HPDE6-E6E7 (cell line): ENCODE data around the gene AFDN.
"Not testable (repeated sequence)": the region's sequence is repeated elsewhere in the genome, so short reads cannot be mapped to it uniquely, and the experiment has no call there.

Experiments
- DNase-seq: peaks from one replicate; pipeline ENCODE4 v3.0.0; 2011; ENCODE audit warnings: missing footprints; ENCODE audit errors: extremely low spot score

AFDN gene

DNA sequence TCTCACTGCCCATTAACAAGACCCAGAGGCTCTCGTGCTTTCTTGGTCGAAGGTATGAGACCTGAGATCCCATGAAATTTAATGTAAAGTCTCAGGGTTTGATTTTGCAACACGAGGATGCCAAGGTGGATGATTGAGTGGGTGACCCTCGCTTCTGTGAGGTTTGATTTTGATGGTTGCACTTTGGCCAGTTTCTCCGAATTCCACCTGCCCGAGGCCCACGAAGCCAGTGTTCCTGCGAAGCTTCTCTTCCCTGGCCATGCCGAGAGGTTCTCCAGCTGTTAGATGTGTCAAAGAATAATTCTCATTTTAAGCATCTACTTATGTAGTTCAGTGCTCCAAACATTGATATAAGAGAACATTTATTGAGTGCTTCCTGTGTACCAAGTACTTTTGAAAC, 170.9 kb downstream of the AFDN start, which contains the start of gene KIF25:
TSS of gene KIF25 (plus strand) at position 30 of the 400 bp plus-strand sequence. CDS start 31,915 bp downstream, outside the sequence.
- DNase-seq: no peak

DNA sequence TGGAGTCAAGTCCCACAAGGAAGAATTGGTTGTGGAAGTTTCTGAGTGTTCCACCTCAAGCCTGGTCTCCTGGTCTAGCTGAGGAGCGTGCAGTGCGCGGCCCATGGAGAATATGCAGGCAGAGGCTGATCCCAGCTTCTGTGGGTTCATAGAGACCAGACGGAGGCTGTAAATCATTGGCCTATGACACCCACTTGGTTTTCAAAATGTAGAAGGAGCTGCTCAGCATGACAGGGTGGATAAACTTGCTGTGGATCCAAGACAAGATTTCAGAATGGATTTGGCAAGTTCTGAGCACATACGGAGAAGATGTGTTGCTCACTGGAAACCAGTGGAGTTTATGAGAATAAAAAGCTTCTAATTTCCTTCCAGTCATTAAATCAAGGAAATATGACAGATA, 171.5 kb downstream of the AFDN start:
- DNase-seq: no peak

DNA sequence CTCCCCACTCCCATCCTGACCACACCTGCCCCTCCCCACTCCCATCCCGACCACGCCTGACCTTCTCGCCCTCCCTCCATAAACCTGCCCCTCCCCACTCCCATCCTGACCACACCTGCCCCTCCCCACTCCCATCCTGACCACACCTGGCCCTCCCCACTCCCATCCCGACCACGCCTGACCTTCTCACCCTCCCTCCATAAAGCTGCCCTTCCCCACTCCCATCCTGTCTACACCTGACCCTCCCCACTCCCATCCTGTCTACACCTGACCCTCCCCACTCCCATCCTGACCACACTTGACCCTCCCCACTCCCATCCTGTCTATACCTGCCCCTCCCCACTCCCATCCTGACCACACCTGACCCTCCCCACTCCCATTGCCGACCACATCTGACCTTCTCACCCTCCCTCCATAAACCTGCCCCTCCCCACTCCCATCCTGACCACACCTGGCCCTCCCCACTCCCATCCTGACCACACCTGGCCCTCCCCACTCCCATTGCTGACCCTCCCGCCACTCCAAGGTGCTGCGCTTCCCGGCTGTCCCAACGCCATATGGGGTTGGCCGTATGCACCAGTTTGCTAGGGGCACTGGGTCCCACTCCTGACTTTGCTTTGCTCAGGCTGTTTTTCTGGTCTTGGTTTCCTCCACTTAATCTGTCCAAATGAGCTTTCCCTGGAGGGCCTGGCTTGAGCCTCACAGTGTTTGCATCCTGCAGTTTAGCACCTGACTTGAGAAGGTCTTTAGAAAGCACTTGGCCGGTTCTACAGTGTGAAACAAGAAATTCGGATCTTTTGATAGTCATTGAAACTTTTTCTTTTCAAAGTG, 173.7 kb downstream of the AFDN start:
- DNase-seq: no peak

DNA sequence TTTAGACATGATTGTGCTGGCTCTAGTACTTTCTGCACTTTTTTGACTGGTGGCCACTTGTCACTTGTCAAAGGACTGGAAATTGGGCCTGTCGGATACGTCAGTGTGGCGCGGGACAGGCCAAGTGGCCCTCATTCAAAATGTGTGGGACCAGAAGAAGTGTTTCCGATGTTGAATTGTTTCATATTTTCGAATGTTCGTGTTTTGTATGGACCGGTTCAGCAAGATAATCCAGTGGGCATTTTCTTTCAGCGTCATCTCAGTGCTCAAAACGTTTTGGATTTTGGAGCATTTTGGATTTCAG, 174.3 kb downstream of the AFDN start:
- DNase-seq: no peak

DNA sequence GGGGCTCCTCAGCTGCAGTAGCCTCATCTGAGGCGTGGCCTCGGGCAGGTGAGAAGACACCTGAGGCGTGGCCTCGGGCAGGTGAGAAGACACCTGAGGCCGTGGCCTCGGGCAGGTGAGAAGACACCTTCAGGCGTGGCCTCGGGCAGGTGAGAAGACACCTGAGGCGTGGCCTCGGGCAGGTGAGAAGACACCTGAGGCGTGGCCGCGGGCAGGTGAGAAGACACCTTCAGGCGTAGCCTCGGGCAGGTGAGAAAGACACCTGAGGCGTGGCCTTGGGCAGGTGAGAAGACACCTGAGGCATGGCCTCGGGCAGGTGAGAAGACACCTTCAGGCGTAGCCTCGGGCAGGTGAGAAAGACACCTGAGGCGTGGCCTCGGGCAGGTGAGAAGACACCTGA, 174.8 kb downstream of the AFDN start:
- not testable (repeated sequence) for DNase-seq

DNA sequence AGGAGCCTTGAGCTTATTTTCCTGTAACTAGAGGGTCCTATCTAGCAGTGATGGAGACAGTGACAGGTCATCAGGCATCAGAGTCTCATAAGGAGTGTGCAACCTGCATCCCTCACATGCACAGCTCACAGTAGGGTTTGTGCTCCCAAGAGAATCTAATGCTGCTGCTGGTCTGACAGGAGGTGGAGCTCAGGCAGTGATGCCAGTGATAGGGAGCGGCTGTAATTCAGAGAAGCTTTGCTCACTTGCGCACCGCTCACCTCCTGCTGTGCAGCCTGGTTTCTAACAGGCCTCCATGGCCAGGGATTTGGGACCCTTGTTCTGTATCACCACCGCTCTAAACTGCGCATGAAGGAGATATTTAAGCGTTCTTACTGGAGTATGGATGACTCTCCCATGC, 176.1 kb downstream of the AFDN start:
- DNase-seq: no peak

DNA sequence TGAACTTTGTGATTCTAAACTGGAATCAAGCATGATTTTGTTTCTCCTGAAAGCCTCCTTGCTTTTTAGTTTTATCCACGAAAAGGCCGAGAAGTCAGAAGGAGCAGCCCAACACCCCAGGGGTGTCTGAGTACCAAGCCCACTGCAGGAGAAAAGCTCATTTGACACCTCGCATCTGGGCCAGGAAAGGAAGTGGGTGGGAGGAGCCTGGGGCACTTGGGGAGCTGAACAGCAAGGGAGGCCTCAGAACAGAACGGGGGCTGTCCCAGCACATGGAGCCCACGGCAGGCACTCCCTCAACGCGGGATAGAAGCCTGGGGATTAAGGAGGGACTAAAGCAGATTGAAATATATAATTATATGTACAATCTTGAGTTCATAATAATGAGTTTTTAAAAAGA, 177.3 kb downstream of the AFDN start:
- DNase-seq: no peak

DNA sequence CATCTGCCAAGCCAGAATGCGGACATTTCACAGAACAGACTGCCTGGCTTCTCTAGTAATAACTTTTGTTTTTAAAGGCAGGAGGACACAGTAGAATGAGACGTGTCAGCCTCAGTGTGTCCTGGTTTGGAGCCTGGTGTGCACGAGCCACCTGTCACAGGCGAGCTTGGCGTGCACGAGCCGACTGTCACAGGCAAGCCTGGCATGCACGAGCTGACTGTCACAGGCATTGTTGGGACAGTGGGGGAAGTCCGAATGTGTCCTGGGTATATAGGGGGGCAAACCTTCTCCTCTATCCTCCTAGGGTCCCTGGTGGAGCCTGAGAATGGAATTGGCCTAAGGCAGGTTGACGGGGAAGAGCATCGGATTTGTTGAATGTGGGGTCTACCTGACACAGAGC, 178.2 kb downstream of the AFDN start:
- DNase-seq: no peak

DNA sequence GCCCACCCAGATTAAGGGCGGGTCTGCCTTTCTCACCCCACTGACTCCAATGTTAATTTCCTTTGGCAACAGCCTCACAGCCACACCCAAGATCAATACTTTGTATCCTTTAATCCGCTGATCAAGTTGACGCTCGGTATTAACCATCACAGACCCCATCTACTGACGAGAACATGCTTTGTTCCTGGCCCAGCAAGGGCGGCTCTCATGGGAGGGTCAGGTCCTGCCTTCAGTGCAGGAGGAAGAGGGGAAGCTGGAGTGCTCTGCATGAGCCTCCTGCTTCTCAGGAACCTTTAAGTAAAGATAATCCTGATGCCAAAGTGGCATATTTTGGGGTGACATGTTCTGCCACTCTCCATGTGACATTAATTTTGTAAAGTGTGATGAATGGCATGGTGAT, 179.1 kb downstream of the AFDN start:
- no peak for DNase-seq

DNA sequence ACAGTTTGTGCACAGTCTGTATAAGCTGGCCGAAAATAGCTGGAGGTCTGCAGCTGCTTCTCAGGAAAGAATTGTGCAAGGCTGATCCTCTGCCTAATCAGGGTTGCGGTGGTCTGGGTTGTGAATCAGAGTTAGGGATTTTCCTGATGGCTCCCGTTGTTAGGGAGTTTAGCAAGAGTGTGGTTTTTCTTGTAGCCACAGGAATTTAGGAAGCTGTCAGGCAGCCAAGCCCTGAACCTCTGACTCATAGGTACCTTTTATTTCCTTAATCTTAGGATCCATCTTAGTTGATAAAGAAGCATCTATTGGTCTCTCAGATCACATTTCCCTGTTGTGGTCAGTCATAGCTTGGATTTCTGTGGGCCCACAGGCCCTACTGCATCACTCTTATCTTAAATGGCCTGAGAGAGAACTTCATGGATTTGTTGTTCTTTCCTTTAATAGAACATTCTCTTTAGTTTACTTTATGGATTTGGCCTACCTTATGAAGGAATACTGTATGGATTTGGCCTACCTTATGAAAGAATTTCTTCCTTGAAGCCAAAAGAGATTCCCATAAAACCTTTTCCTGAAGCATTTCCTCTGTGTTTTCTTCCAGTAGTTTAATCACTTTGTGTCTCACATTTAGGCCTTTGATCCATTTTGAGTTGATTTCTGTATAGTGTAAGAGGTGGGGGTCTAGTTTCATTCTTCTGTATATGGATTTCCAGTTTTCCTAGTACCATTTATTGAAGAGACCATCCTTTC, 181.1 kb downstream of the AFDN start:
- DNase-seq: peak; percentile 76

DNA sequence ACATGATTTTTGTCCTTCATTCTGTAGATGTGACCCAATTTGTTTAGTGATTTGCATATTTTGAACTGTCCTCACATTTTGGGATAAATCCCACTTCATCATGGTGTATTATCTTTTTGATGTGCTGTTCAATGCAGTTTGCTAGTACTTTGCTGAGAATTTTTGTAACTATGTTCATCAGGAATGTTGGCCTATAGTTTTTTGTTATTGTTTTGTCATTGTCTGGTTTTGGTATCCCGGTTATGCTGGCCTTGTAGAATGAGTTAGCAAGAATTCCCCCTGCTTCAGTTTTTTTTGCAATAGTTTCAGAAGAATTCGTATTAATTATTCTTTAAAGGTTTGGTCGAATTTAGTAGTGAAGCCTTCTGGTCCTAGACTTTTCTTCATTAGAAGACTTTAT, 182.6 kb downstream of the AFDN start:
- no peak for DNase-seq

DNA sequence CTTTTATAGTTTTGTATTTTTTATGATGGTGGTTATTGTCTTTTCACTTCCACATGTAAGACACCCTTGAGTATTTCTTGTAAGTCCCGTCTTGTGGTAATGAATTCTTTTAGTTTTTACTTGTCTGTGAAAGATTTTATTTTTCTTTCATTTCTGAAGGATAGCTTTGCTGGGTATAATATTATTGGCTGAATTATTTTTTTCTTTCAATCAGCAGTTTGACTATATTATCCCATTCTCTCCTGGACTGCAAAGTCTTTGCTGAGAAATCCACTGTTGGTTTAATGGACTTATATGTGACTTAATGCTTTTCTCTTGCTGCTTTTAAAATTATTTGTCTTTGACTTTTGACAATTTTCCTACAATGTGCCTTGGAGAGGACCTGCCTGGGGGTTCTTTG, 184.6 kb downstream of the AFDN start:
- no peak for DNase-seq

DNA sequence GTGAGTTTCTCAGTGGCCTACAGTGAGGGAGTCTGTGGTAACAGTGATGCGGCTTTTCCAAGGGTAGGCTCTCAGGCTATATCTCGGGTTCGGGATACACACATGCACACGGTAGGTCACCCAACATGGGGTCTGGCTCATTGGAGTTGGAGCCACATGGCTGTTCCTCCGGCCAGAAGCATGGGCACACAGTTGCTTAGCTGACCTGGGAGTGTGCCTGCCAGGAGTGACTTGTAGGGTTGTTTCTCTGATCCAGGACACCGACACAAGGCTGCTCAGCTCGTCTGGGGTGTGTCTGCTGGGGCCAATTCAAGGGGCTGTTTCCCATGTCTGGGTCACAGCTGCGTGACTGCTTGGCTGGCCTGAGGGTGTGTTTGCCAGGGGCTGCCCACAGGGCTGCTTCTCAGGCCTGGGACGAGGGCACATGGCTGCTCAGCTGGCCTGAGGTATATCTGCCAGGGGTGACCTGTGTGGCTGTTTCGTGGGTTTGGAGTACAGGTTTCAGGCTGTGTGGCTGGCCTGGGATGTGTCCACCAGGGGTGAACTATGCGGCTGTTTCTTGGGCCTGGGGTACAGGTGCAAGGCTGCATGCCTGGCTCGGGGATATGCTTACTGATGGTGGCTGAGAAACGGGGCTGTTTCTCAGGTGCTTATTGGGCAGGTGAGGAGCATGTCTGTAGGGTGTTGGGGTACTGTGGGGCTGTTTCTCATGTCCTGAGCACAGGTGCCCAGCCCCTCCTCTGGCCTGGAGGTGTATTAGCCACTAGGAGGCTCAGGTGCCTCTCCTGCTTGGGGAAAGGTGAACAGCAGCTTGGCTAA, 185.9 kb downstream of the AFDN start:
- no peak for DNase-seq

DNA sequence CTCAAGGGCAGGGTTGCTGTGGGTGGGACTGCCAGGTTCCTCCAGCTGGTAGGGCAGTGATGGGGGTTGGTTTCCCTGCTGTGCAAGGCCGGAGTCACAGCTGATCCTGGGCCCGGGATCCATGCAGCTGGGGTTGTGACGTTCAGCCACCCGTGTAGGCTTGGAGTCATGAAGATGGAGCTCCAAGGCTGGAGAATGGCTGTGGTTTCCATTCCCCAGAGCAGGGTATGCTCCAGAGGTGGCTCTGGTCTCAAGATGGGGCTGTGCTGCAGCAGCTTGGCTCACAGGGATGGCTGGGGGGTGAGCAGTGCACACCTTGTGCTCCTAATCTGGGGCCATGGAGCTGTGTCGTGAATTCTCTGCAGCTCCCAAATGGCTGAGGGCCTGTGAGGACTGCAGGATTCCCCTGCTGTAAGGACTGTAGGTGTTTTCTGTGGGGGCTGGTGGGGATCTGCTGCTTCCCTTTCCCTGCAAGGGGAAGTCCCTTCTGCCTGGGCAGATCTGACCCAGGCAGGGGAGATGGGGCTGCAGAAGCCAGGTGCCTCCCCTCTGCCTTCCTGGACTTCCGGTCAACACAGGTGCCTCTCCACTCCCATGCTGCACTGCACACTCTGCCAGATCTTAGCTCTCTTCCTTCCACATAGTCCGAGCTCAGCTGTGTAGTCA, 186.7 kb downstream of the AFDN start:
- DNase-seq: no peak

DNA sequence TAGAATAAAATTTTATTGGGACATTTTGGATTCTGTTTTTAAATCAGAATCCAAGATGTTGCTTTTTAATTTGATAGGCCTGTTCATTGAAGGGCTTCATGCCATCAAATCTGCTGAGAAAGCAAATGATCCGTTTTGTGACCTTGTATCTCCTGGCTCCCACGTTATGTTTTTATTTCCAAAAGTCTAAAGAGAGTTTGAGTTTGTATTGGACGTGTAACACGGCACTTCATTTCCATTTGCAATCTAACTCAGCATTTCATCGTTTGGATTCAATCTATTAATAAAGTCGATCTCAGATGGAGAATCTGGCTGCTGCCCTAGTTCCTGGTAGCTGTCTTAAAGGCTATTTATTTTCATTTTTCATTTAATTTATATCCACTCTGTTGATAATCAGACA, 187.7 kb downstream of the AFDN start:
- DNase-seq: no peak

DNA sequence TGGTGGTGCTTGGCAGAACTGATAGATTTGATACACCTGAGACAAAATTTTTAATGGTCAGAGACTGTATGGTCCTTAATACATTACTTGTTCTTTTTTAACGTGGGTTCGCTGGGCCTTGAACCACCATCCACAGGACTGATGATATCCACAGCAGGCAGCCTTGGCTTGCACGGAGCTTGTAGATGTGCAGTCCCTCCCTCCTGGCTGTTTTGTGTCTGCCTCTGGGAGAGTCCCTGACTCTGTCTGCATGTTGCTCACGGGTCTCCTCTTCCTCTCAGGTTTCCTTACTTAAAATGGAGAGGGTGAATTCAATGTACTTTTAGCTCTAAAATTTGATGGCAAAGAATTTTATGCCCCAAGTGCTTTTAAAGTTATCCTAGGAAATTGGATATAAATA, 188.3 kb downstream of the AFDN start:
- DNase-seq: no peak

DNA sequence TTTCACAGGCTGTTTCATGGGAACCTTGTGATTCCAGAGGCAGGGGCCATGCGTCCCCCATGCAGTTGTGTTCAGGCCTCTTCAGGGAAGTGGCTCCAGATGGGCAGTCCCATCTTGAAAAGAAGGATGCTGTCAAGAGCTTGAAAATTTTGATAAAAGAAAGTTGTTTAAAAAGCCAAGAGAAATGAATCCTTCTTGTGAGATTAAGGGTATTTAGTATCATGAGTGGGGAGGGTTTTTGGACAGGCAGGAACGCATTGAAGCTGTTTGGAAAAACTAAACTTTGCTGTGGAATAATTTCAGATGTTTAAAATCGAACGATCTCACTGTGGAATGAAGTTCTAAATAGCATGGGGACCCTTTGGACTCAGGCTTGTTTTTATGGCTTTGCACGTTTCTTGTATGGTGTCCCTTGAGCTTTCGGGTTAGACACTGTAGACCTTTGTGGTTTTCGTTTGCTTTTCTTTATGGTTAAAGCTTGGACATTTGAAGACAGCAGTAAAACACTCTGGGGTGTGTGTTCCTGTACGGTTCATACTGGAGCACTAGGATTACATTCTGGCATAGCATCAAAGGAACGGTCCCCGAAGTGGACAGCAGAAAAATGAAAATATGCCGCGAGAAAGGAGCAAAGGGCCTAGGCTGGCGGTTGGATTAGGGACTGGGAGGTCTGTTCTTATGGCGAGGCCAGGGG, 188.9 kb downstream of the AFDN start:
- DNase-seq: no peak

DNA sequence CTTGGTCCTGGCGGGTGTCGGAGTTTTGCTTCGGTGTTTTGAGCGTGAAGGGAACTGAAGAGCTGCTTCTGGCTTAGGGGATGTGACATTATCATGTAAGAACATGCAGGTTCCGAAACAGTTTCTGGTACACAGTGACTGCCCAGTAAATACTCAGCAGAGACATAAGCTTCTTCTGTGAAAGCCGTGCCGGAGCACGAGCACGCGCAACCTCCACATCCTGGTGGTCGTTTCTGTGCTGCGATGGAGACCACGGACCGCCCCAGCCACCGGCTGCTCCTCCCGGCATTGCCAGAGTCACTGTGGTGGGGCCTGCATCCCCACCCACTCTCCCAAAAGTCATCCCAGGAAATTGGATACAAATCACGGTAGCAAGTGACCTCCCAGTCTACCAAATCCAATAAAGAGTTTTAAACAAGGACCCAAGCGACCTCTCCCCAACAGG, 189.5 kb downstream of the AFDN start:
- DNase-seq: no peak

DNA sequence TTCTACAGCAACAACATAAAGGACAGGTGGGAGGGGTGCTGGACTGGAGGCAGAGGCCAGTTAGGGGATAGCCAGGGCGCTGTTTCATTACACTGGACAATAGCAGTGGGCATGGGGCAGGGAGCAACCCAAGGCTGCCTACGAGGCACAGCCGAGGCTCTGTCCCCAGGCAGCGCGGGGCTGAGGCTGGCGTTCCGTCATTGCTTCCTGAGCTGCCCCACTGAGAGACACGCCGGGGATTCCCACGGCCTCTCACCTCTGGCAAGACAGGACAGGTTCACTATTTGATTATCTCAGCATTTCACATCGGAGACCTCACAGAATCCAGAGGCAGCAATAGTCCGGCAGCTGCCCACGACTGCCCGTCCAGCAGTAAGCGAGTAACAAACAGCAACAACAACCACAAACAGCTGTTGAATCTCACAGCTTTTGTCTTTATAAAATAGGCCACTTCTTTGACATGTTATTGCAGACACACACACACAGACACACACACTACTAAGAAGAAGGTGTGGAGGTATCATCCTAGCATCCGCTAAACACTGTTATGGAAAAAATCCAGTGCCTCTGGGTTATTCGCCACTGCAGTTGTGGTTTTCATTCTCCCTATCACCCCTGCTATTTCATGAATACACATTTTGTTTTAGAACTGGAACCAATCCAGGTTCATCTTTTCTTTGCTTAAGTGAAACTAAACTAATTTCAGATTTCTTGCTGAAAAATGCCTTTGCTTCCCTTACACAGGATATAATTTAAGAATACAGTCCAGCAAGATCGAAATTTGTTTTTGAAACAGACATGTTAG, 190.2 kb downstream of the AFDN start:
- DNase-seq: peak; percentile 20

DNA sequence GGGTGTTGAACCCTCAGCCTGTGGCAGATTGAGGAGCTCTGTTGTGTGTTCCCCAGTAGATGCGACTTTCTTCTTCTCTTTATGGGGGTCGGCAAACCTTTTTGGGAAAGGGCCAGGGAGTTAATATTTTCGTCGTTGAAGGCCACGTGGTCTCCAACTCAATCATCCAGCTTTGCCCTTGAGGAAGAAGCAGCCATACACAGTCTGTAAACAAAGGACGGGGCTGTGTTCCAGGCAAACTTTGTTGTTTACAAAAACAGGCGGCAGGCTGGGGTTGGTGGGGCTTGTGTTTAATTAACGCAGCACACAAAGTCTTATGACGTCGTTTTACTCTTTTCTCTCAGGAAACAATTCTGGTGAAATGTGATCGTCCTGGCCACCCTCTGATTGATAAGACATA, 190.9 kb downstream of the AFDN start:
- no peak for DNase-seq
